ENCODE data around the gene LSMEM2.

Gene LSMEM2

GRCh38 chr3:50235716-50236483 is 43.0 kb upstream of the LSMEM2 start, which contains the start of gene GNAI2:
TSS of gene GNAI2 (plus strand) at chr3:50236204. CDS start at chr3:50236336, 132 bp downstream.
- H3K4me3 ChIP-seq (ENCODE audit: low read depth, low read length): peak within 1 kb of the TSS; percentile 94
- DNase-seq (ENCODE audit: low read depth): peak; percentile 90
- TF ChIP-seq, protein P1, sequence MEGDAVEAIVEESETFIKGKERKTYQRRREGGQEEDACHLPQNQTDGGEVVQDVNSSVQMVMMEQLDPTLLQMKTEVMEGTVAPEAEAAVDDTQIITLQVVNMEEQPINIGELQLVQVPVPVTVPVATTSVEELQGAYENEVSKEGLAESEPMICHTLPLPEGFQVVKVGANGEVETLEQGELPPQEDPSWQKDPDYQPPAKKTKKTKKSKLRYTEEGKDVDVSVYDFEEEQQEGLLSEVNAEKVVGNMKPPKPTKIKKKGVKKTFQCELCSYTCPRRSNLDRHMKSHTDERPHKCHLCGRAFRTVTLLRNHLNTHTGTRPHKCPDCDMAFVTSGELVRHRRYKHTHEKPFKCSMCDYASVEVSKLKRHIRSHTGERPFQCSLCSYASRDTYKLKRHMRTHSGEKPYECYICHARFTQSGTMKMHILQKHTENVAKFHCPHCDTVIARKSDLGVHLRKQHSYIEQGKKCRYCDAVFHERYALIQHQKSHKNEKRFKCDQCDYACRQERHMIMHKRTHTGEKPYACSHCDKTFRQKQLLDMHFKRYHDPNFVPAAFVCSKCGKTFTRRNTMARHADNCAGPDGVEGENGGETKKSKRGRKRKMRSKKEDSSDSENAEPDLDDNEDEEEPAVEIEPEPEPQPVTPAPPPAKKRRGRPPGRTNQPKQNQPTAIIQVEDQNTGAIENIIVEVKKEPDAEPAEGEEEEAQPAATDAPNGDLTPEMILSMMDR (IDR thresholded peaks at IDR 0.05; ENCODE audit: low read depth, low read length, missing control alignments): no peak

DNA sequence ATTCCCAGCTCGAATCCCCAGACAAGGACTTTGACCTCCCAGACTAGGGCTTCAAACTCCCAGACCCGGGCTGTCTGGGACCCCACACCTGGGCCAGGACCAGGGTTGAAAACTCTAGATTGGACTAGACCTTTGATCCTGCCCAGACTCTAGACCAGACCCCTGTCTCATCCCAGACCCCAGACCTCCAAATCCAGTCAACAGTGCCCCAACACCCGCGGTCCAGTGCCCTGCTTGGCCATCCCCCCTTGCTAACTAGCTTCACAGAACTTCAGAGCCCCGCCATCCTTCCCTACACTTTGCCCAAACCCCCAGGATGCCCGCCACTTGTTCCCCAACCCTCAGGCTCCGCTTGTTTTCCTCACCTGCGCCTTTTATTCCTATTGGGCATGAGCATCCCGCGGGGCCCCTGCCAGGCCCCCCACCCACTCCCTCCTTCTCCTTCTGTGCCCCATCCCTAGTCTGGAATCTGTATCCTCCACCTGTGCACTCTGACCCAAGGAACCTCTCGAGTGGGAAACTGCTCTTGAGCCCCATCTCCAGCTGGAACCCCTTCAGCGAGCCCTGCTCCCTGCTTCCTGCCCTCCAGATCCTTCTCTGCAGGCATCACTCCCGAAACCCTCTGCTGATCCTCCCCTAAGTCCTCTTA is 42.3 kb upstream of the LSMEM2 start:
- TF ChIP-seq, protein P1 (IDR thresholded peaks at IDR 0.05; ENCODE audit: low read depth, low read length, missing control alignments): no peak
- DNase-seq (ENCODE audit: low read depth): no peak
- H3K4me3 ChIP-seq (ENCODE audit: low read depth, low read length): peak overlapping the region; percentile 94

- TF ChIP-seq, protein P1 (IDR thresholded peaks at IDR 0.05; ENCODE audit: low read depth, low read length, missing control alignments): no peak
- H3K4me3 ChIP-seq (ENCODE audit: low read depth, low read length): peak overlapping the region; percentile 94
- DNase-seq (ENCODE audit: low read depth): no peak
Measured at GRCh38 chr3:50237133-50237651, 41.7 kb upstream of the LSMEM2 start.

- DNase-seq (ENCODE audit: low read depth): peak; percentile 64
- H3K4me3 ChIP-seq (ENCODE audit: low read depth, low read length): peak overlapping the region; percentile 94
- TF ChIP-seq, protein P1 (IDR thresholded peaks at IDR 0.05; ENCODE audit: low read depth, low read length, missing control alignments): no peak
Measured at GRCh38 chr3:50237754-50238548, 40.9 kb upstream of the LSMEM2 start.

GRCh38 chr3:50238549-50239026 is 40.3 kb upstream of the LSMEM2 start:
- peak overlapping the region; percentile 94 for H3K4me3 ChIP-seq (ENCODE audit: low read depth, low read length)
- TF ChIP-seq, protein P1 (IDR thresholded peaks at IDR 0.05; ENCODE audit: low read depth, low read length, missing control alignments): no peak
- no peak for DNase-seq (ENCODE audit: low read depth)

GRCh38 chr3:50239649-50240048 is 39.2 kb upstream of the LSMEM2 start:
- no peak overlapping the region for H3K4me3 ChIP-seq (ENCODE audit: low read depth, low read length)
- no peak for DNase-seq (ENCODE audit: low read depth)
- TF ChIP-seq, protein P1 (IDR thresholded peaks at IDR 0.05; ENCODE audit: low read depth, low read length, missing control alignments): no peak
